Right ventricle myocardium inferior (tissue), 1 donor: ENCODE results near the gene SUGP1. TPM values are rescaled to one million over a fixed set of nuclear protein-coding genes. Genes with fewer than 3 reads are reported as not detected.
A peak's percentile ranks its signal among the peaks of the same experiment; 100 is the strongest.

ENCODE experiments used
- ATAC-seq: fragments of 200-7000 bp; cut with Tn5 transposase; one replicate; pipeline ENCODE4 v1.9.1; 2020; ENCODE audit warnings: mild to moderate bottlenecking, moderate library complexity
- DNase-seq: peaks from one replicate; pipeline ENCODE4 v3.0.0; 2021; ENCODE audit errors: missing footprints
- intact Hi-C: fragments of 100-400 bp; cut with DNase I; formaldehyde crosslinking; loops from one replicate; pipeline ENCODE4 v1.11.0; 2022
- total RNA-seq: library from RNA; stranded (reverse); fragmentation: NEBNext Ultra II Directional; extraction: Animal tissue kit (Norgen Biotek cat#: 25700); gene quantifications from one replicate; pipeline ENCODE4 v1.2.1, GENCODE V29; 2021
- donor health status: DM: no; HTN: yes; CAD: no; lungs with severe emphysema.

The SUGP1 gene
- total RNA-seq, 1 donor from 2014 or later = 34.9 TPM

DNA sequence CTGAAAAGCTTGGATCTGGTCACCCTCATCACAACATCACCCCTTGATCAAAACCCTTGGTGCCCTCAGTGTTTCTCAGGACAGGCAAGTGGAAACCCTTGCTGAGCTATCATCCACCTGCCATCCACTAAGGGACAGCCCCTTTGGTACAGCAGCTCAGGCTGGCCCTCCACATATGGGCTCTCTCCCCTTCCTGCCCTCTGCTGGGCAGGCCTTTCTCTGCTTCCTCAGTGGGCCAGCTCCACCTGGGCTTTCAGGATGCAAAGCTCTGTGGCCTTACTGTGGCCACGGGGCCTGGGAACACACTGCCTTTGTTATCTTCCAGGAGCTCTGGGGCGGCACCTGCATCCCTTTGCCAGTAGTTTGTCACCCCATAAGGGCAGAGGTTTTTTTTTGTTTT, 4.9 kb downstream of the SUGP1 start:
- DNase-seq = no peak
- ATAC-seq = no peak

GRCh38 chr19:19308373-19308772, 11.9 kb downstream of the SUGP1 start:
- intact Hi-C loops = no loop called here
- ATAC-seq (no peak), DNase-seq (no peak)

More for the DNA sequence above, 4.9 kb downstream of the SUGP1 start:
- intact Hi-C loops = no loop called here

- DNase-seq (no peak), ATAC-seq (no peak)
- intact Hi-C loops = no loop called here
Measured at GRCh38 chr19:19306191-19306590, 14.1 kb downstream of the SUGP1 start.

- ATAC-seq (no peak), DNase-seq (no peak)
- intact Hi-C loops = no loop called here
Measured at GRCh38 chr19:19305696-19306095, 14.6 kb downstream of the SUGP1 start.

- DNase-seq = no peak
- no peak for ATAC-seq
- intact Hi-C loops = no loop called here
Measured at GRCh38 chr19:19305066-19305465, 15.2 kb downstream of the SUGP1 start.

GRCh38 chr19:19304186-19304965, 15.9 kb downstream of the SUGP1 start:
- intact Hi-C loops = no loop called here
- peak; percentile 36 for ATAC-seq
- no peak for DNase-seq

GRCh38 chr19:19303411-19303810, 16.9 kb downstream of the SUGP1 start:
- intact Hi-C loops = no loop called here
- no peak for ATAC-seq
- DNase-seq = no peak

- ATAC-seq (no peak), DNase-seq (no peak)
- intact Hi-C loops = no loop called here
Measured at GRCh38 chr19:19300613-19301012, 19.7 kb downstream of the SUGP1 start.

DNA sequence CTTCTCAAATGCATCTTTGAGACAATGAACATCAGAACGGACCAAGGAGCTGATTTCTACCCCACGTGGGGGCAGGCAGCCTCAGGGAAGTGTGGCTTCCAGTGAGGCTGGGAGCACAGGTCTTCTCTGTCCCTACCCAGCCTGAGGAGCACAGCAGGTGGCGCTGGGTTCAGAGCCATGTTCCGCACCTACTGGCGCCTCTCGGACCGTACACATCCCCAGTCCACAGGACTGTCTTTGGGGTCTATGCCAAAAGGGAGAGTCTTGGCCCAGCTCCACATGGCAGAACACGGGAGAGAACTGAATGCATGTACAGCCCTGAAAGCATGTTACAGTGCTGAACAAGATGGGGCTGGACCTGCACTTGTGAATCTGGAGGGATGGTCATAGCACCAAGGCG, 22.6 kb downstream of the SUGP1 start:
- intact Hi-C loops = no loop called here
- ATAC-seq (peak; percentile 12), DNase-seq (no peak)

DNA sequence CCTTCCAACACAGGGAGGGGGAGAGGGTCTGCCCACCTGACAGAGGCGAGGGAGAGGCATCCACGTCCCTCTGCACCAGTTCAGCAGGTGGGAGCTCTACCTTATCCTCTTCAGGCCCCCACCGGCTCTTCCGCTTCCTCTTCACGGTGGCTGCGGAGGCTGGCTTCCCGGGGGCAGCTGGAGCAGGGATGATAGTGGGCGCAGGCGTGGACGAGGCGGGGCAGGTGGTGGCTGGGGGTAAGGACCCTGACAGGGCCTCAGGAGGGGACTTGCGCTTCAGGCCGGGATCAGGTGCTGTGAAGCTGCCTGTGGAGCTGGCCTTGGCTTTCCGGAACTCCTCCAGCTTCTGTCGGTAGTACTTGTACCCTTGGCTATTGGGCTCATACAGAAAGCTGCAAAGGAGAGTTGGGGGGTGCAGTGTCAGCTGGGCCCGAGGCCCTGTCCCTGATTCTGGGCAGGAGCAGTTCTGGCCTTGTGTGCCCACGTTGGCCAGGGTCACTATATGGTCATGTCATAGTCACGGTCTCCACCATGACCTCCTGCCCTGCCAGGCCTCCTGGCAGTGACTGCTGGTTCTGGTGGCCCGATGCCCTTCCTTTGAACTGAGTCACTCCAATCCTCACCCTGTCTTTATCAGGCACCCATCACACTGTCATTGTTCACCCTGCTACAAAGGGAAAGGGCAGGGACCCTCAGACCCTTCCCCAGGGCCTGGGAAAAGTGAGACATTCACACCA, 23.2 kb downstream of the SUGP1 start:
- DNase-seq (no peak), ATAC-seq (no peak)
- intact Hi-C loops = no loop called here

DNA sequence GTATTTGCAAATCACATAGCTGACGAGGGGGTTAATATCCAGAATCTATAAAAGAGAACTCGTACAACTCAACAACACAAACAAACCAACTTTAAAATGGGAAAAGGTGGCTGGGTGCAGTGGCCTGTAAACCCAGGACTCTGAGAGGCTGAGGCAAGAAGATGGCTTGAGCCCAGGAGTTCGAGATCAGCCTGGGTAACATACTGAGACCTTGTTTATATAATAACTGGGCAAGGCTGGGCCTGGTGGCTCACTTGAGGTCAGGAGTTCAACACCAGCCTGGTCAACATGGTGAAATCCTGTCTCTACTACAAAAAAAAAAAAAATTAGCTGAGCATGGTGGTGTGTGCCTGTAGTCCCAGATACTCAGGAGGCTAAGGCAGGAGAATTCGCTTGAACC, 25.4 kb downstream of the SUGP1 start:
- no peak for DNase-seq
- intact Hi-C loops = no loop called here

GRCh38 chr19:19292607-19293006, 27.7 kb downstream of the SUGP1 start:
- ATAC-seq = no peak
- no peak for DNase-seq
- intact Hi-C loops = no loop called here

More for the DNA sequence above, 25.4 kb downstream of the SUGP1 start:
- ATAC-seq = no peak

GRCh38 chr19:19285686-19286085, 34.6 kb downstream of the SUGP1 start:
- DNase-seq (no peak), ATAC-seq (no peak)
- intact Hi-C loops = no loop called here

DNA sequence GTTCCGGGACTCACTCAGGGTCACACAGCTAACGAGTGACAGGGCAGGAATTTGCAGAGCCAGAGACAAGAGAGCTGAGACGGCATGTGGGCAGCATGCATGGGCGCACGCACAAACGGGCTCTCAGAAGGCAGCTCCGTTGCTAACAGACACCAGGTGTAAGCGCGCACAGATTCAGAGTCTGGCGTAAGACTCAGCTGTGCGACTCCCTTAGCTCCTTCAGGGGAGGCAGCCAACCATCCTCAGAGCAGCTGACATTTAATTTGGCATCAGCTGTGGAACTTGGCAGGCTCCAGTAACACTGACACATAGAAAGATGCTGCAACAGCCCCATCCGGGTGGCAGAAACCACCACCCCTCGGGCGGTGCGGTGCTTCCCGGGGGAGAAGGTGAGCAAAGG, 39.7 kb downstream of the SUGP1 start:
- ATAC-seq (no peak), DNase-seq (no peak)
- intact Hi-C loops = no loop called here

- no peak for DNase-seq
- intact Hi-C loops = no loop called here
- ATAC-seq = no peak
Measured at GRCh38 chr19:19279853-19280252, 40.5 kb downstream of the SUGP1 start.

- no peak for DNase-seq
- intact Hi-C loops = no loop called here
- no peak for ATAC-seq
Measured at GRCh38 chr19:19279062-19279612, 41.2 kb downstream of the SUGP1 start.

- intact Hi-C loops = no loop called here
- no peak for ATAC-seq
- DNase-seq = no peak
Measured at GRCh38 chr19:19278315-19278714, 42.0 kb downstream of the SUGP1 start.

GRCh38 chr19:19276851-19277250, 43.5 kb downstream of the SUGP1 start:
- DNase-seq (no peak), ATAC-seq (no peak)
- intact Hi-C loops = no loop called here

DNA sequence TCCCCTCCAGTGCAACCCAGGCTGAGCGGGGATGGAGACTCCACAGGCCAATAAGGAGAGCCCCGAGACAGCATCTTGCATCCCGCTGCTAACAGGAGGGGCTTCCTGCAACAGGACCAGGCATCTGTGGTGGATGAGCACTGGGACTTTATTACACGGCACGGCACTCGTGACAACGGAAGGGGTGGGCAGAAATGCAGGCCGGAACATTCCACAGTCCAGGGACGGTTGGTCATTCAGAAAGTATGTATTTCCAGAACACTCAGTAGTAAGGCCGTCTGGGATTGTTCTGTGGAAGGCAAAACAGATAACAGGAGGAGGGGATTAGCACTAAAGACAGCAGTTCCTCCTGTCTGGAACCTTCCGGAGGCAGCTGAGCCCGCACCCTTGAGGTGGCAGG, 43.9 kb downstream of the SUGP1 start:
- ATAC-seq = no peak
- intact Hi-C loops = no loop called here

More for the DNA sequence above, 43.9 kb downstream of the SUGP1 start:
- no peak for DNase-seq
